HEK293 (cell line): ENCODE data around the gene PRKCE.

Source experiments
- CTCF ChIA-PET: fragments of 350-600 bp; formaldehyde crosslinking; extraction: SDS; loops from one replicate; lab custom pipeline; 2021; ENCODE audit warnings: antibody characterized with exemption; lab: Yijun Ruan, JAX
- POLR2A ChIA-PET: fragments of 300-600 bp; formaldehyde crosslinking; extraction: SDS; loops from one replicate; lab custom pipeline; 2020; ENCODE audit warnings: antibody characterized with exemption, inconsistent platforms; lab: Yijun Ruan, JAX
- H3K27ac ChIP-seq: fragments of 200-500 bp; sonication (Bioruptor generic); 2 replicates; pipeline ENCODE4 v1.5.1; 2014; ENCODE audit warnings: low read depth, low read length, control low read depth, inconsistent platforms; ENCODE audit errors: extremely low read depth
- H3K36me3 ChIP-seq, 2 experiments: fragments of 200-500 bp in 1 of 2; sonication (Bioruptor generic) in 1 of 2; 1 replicate in 1 of 2; 2 replicates in 1 of 2; pipeline ENCODE4 v1.5.1; 2014 to 2017; ENCODE audit warnings: inconsistent platforms in 2 of 2, low read length in 2 of 2; ENCODE audit not compliant: control insufficient read depth in 2 of 2, insufficient read depth in 1 of 2
- H3K4me1 ChIP-seq: fragments of 200-500 bp; sonication (Bioruptor generic); 2 replicates; pipeline ENCODE4 v1.5.1; 2014; ENCODE audit warnings: mild to moderate bottlenecking, low read length, inconsistent platforms; ENCODE audit not compliant: control insufficient read depth, insufficient read depth
- H3K4me3 ChIP-seq: 2 replicates; pipeline ENCODE4 v1.5.1; 2011; ENCODE audit warnings: low read depth, mild to moderate bottlenecking, control low read depth, low read length, moderate library complexity
- H3K9me3 ChIP-seq: fragments of 200-500 bp; sonication (Bioruptor generic); 2 replicates; pipeline ENCODE4 v1.5.1; 2014; ENCODE audit warnings: low read depth, low read length, inconsistent platforms; ENCODE audit not compliant: control insufficient read depth, insufficient read depth
- EGR2 ChIP-seq: fragments of 450-650 bp; formaldehyde crosslinking; IDR thresholded peaks from 2 replicates; pipeline ENCODE4 v1.5.1; 2016; ENCODE audit warnings: low read depth, missing biosample characterization, missing genetic modification characterization
- PATZ1 ChIP-seq: fragments of 450-650 bp; formaldehyde crosslinking; IDR thresholded peaks from 2 replicates; pipeline ENCODE4 v1.5.1; 2016; ENCODE audit warnings: missing biosample characterization, missing genetic modification characterization
- SP7 ChIP-seq: fragments of 450-650 bp; formaldehyde crosslinking; IDR thresholded peaks from 2 replicates; pipeline ENCODE4 v1.5.1; 2016; ENCODE audit warnings: missing biosample characterization, missing genetic modification characterization
- ZBTB11 ChIP-seq: fragments of 450-650 bp; formaldehyde crosslinking; conservative IDR thresholded peaks from 2 replicates; pipeline ENCODE4 v1.5.1; 2016; ENCODE audit warnings: low read depth, missing biosample characterization, missing genetic modification characterization
- ZBTB17 ChIP-seq: fragments of 450-650 bp; formaldehyde crosslinking; IDR thresholded peaks from 2 replicates; pipeline ENCODE4 v1.5.1; 2016; ENCODE audit warnings: missing biosample characterization, missing genetic modification characterization
- ZFHX2 ChIP-seq: fragments of 450-650 bp; formaldehyde crosslinking; conservative IDR thresholded peaks from 2 replicates; pipeline ENCODE4 v1.5.1; 2016; ENCODE audit warnings: missing biosample characterization, missing genetic modification characterization
- ZNF132 ChIP-seq: fragments of 450-650 bp; formaldehyde crosslinking; IDR thresholded peaks from 2 replicates; pipeline ENCODE4 v1.5.1; 2017; ENCODE audit warnings: missing biosample characterization, missing genetic modification characterization, borderline replicate concordance
- ZNF133 ChIP-seq: fragments of 450-650 bp; formaldehyde crosslinking; IDR thresholded peaks from 2 replicates; pipeline ENCODE4 v1.5.1; 2016; ENCODE audit warnings: missing biosample characterization, missing genetic modification characterization
- ZNF266 ChIP-seq: fragments of 450-650 bp; formaldehyde crosslinking; IDR thresholded peaks from 2 replicates; pipeline ENCODE4 v1.5.1; 2016; ENCODE audit warnings: missing biosample characterization, missing genetic modification characterization, low read depth
- ZNF561 ChIP-seq: fragments of 450-650 bp; IDR thresholded peaks from 2 replicates; pipeline ENCODE4 v1.5.1; 2018; ENCODE audit warnings: missing biosample characterization, missing genetic modification characterization, borderline replicate concordance
- ZNF707 ChIP-seq: fragments of 450-650 bp; formaldehyde crosslinking; IDR thresholded peaks from 2 replicates; pipeline ENCODE4 v1.5.1; 2016; ENCODE audit warnings: missing biosample characterization, missing genetic modification characterization
- ZNF777 ChIP-seq: fragments of 450-650 bp; formaldehyde crosslinking; IDR thresholded peaks from 2 replicates; pipeline ENCODE4 v1.5.1; 2017; ENCODE audit warnings: missing biosample characterization, missing genetic modification characterization, borderline replicate concordance
- ZNF785 ChIP-seq: fragments of 450-650 bp; formaldehyde crosslinking; IDR thresholded peaks from 2 replicates; pipeline ENCODE4 v1.5.1; 2016; ENCODE audit warnings: missing biosample characterization, missing genetic modification characterization
- TF ChIP-seq, protein P1 (sequence below): fragments of 450-650 bp; formaldehyde crosslinking; IDR thresholded peaks from 2 replicates; pipeline ENCODE4 v1.5.1; 2016; ENCODE audit warnings: missing biosample characterization, missing genetic modification characterization

Gene PRKCE

DNA sequence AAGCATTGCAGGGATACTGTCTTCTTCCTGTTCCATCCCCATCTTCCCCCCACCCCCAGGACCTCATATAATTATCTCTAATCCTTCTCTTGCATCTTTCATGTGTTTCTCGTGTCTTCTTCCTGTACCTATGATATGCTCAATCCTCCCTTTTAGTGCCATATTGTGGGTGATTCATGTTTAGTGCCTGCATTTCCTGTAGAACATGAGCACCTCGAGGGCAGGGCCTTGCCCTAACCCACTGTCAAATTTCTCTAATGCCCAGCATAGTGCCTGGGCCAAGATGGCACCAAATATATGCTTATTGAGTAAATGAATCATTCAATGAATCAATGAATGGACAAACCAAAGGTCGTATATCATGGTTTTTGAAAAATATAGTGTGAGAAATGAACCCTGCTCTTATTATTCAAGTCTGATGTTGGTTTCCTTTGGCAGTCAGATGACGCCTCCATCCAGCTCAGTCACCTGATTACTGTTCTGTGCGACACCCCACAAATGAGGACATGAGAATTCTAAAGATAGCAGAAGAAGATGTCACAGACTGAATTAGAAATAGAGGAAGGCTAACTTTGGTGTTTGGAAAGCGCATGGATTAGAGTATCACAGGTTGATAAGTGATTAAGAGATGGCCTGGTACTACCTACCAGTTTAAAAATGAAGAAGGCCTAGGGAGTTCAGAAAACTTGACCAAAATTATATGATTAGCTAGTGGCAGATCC, 278.4 kb downstream of the PRKCE start:
- no peak overlapping the region for H3K27ac ChIP-seq
- H3K36me3 ChIP-seq: no peaks in the 10 kb centered on the region
- no peak overlapping the region for H3K4me3 ChIP-seq
- H3K9me3 ChIP-seq: no peaks in the 10 kb centered on the region
- ChIA-PET POLR2A (no interaction called here), CTCF (no interaction called here)
- TF ChIP-seq ZNF785 (no peak), ZNF707 (tag by site-specific recombination) (no peak), PATZ1 (no peak), ZNF132 (tag by site-specific recombination) (no peak), ZBTB17 (tag by site-specific recombination) (no peak), ZNF777 (tag by site-specific recombination) (no peak)
- TF ChIP-seq, protein P1, sequence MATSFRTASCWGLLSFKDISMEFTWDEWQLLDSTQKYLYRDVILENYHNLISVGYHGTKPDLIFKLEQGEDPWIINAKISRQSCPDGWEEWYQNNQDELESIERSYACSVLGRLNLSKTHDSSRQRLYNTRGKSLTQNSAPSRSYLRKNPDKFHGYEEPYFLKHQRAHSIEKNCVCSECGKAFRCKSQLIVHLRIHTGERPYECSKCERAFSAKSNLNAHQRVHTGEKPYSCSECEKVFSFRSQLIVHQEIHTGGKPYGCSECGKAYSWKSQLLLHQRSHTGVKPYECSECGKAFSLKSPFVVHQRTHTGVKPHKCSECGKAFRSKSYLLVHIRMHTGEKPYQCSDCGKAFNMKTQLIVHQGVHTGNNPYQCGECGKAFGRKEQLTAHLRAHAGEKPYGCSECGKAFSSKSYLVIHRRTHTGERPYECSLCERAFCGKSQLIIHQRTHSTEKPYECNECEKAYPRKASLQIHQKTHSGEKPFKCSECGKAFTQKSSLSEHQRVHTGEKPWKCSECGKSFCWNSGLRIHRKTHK (tag by site-specific recombination): no peak
- no peaks in the 10 kb centered on the region for H3K4me1 ChIP-seq

GRCh38 chr2:45930396-45930792, 278.9 kb downstream of the PRKCE start:
- Histone ChIP-seq H3K36me3 (no peaks in the 10 kb centered on the region), H3K9me3 (no peaks in the 10 kb centered on the region), H3K4me3 (no peak overlapping the region), H3K4me1 (no peaks in the 10 kb centered on the region), H3K27ac (no peak overlapping the region)
- TF ChIP-seq ZNF561 (tag by site-specific recombination) (no peak), SP7 (0 out of 2 replicates have a peak, but pooled peaks have one; percentile 20), ZBTB11 (tag by site-specific recombination) (no peak), EGR2 (peak; percentile 58; the same call in 1 of the 2 replicates), ZFHX2 (peak; percentile 42), ZNF266 (no peak), ZNF133 (no peak), ZBTB17 (tag by site-specific recombination) (peak; percentile 20; the same call in 1 of the 2 replicates)
- ChIA-PET POLR2A (no interaction called here), CTCF (no interaction called here)
